ENCODE data around the gene PPM1L. TPM values are rescaled to one million over a fixed set of nuclear protein-coding genes. Genes with fewer than 3 reads are reported as not detected.
"Not testable (repeated sequence)": the region's sequence is repeated elsewhere in the genome, so short reads cannot be mapped to it uniquely, and the experiment has no call there.

Gene PPM1L
- total RNA-seq = 10.6 to 12.1 TPM (median 10.8 TPM) in 3 replicates

GRCh38 chr3:160755776-160756304 lies at the start of gene PPM1L:
TSS of gene PPM1L (plus strand) at chr3:160756231.
- peak within 1 kb of the TSS; percentile 84 for H3K4me3 Mint-ChIP-seq
- no peaks in the 10 kb centered on the region for H3K9me3 Mint-ChIP-seq
- peaks cover 48% of the 10 kb centered on the region for H3K27me3 Mint-ChIP-seq (ENCODE audit: low read depth)
- no peaks in the 10 kb centered on the region for H3K36me3 Mint-ChIP-seq
- peak; percentile 40 to 67 for DNase-seq (ENCODE audit: low spot score in 2 of 2, unreplicated experiment in 2 of 2)
- H3K27ac Mint-ChIP-seq = peak within 1 kb of the TSS; percentile 93
- no peak for TF ChIP-seq CTCF (IDR thresholded peaks at IDR 0.05; ENCODE audit: unreplicated experiment)
- peaks cover 27% of the 10 kb centered on the region for H3K4me1 Mint-ChIP-seq

- H3K27me3 Mint-ChIP-seq (ENCODE audit: low read depth) = peaks cover 1% of the 10 kb centered on the region
- H3K9me3 Mint-ChIP-seq = no peaks in the 10 kb centered on the region
- peak; percentile 31 for TF ChIP-seq CTCF (IDR thresholded peaks at IDR 0.05; ENCODE audit: unreplicated experiment)
- no peaks in the 10 kb centered on the region for H3K36me3 Mint-ChIP-seq
- no peak for DNase-seq (ENCODE audit: low spot score in 2 of 2, unreplicated experiment in 2 of 2)
- peaks cover 9% of the 10 kb centered on the region for H3K4me1 Mint-ChIP-seq
- no peak overlapping the region for H3K4me3 Mint-ChIP-seq
- H3K27ac Mint-ChIP-seq = no peak overlapping the region
Measured at GRCh38 chr3:160707187-160707794, 48.7 kb upstream of the PPM1L start.

GRCh38 chr3:160709477-160710182 lies 46.4 kb upstream of the PPM1L start:
- peaks cover 2% of the 10 kb centered on the region for H3K4me1 Mint-ChIP-seq
- H3K27me3 Mint-ChIP-seq (ENCODE audit: low read depth) = peaks cover 1% of the 10 kb centered on the region
- H3K4me3 Mint-ChIP-seq = no peak overlapping the region
- no peaks in the 10 kb centered on the region for H3K36me3 Mint-ChIP-seq
- H3K9me3 Mint-ChIP-seq = peaks cover 5% of the 10 kb centered on the region
- DNase-seq (ENCODE audit: low spot score in 2 of 2, unreplicated experiment in 2 of 2) = no peak
- no peak for TF ChIP-seq CTCF (IDR thresholded peaks at IDR 0.05; ENCODE audit: unreplicated experiment)
- H3K27ac Mint-ChIP-seq = no peak overlapping the region

GRCh38 chr3:160713144-160713543 lies 42.9 kb upstream of the PPM1L start:
- not testable (repeated sequence) for H3K9me3 Mint-ChIP-seq; H3K4me3 Mint-ChIP-seq; H3K27ac Mint-ChIP-seq; DNase-seq (ENCODE audit: low spot score in 2 of 2, unreplicated experiment in 2 of 2); H3K4me1 Mint-ChIP-seq; H3K27me3 Mint-ChIP-seq (ENCODE audit: low read depth); H3K36me3 Mint-ChIP-seq

GRCh38 chr3:160719710-160720109 lies 36.3 kb upstream of the PPM1L start:
- no peak for TF ChIP-seq CTCF (IDR thresholded peaks at IDR 0.05; ENCODE audit: unreplicated experiment)

GRCh38 chr3:160720123-160720746 lies 35.8 kb upstream of the PPM1L start:
- TF ChIP-seq CTCF (IDR thresholded peaks at IDR 0.05; ENCODE audit: unreplicated experiment) = no peak
- peaks cover 7% of the 10 kb centered on the region for H3K4me1 Mint-ChIP-seq
- peaks cover 2% of the 10 kb centered on the region for H3K36me3 Mint-ChIP-seq
- peaks cover 40% of the 10 kb centered on the region for H3K9me3 Mint-ChIP-seq
- H3K4me3 Mint-ChIP-seq = no peak overlapping the region
- no peak for DNase-seq (ENCODE audit: low spot score in 2 of 2, unreplicated experiment in 2 of 2)
- no peaks in the 10 kb centered on the region for H3K27me3 Mint-ChIP-seq (ENCODE audit: low read depth)
- no peak overlapping the region for H3K27ac Mint-ChIP-seq

More at GRCh38 chr3:160719710-160720109, 36.3 kb upstream of the PPM1L start:
- no peak overlapping the region for H3K4me3 Mint-ChIP-seq
- H3K9me3 Mint-ChIP-seq = peaks cover 35% of the 10 kb centered on the region
- no peak for DNase-seq (ENCODE audit: low spot score in 2 of 2, unreplicated experiment in 2 of 2)
- no peaks in the 10 kb centered on the region for H3K36me3 Mint-ChIP-seq
- H3K4me1 Mint-ChIP-seq = peaks cover 7% of the 10 kb centered on the region
- no peak overlapping the region for H3K27ac Mint-ChIP-seq
- H3K27me3 Mint-ChIP-seq (ENCODE audit: low read depth) = no peaks in the 10 kb centered on the region
